H1 (cell line): ENCODE data around the gene ASXL1. TPM values are rescaled to one million over a fixed set of nuclear protein-coding genes. Genes with fewer than 3 reads are reported as not detected.

Experiments
- ASH2L ChIP-seq: fragments of 200-600, 300-600 bp; sonication (generic); IDR thresholded peaks from one replicate; pipeline ENCODE4 v1.7.1; 2017; ENCODE audit warnings: low read length
- HDAC2 ChIP-seq, 2 experiments: fragments of 300-600 bp in 1 of 2; sonication (generic) in 1 of 2; IDR thresholded peaks; 2 replicates each; pipeline ENCODE4 v1.6.1; 2011 to 2012; ENCODE audit warnings: low read depth in 2 of 2, low read length in 2 of 2, mild to moderate bottlenecking in 2 of 2, moderate library complexity in 2 of 2, borderline replicate concordance in 1 of 2, inconsistent platforms in 1 of 2
- SAP30 ChIP-seq: fragments of 300-600 bp; sonication (generic); IDR thresholded peaks from 2 replicates; pipeline ENCODE4 v1.7.1; 2012; ENCODE audit warnings: low read length, moderate library complexity, mild to moderate bottlenecking, inconsistent platforms; ENCODE audit not compliant: insufficient read depth, insufficient replicate concordance
- polyA plus RNA-seq, 7 experiments: library from polyadenylated mRNA; depleted of rRNA in 3 of 7; stranded (reverse) in 5 of 7; unstranded in 2 of 7; fragments of >200 nt in 5 of 7; fragments of 200-250 nt in 2 of 7; gene quantifications; 1 replicate in 5 of 7; 2 replicates in 1 of 7; 4 replicates in 1 of 7; pipeline versions ENCODE4 v1.2.1 to v1.2.3, GENCODE V29; 2011 to 2013; ENCODE audit warnings: missing spikeins in 2 of 7, mixed read lengths in 2 of 7
- total RNA-seq: library from RNA; stranded (reverse); fragmentation: NEBNext Ultra II Directional; extraction: Animal tissue kit (Norgen Biotek cat#: 25700); gene quantifications from 2 replicates; pipeline ENCODE4 v1.2.1, GENCODE V29; 2021

The ASXL1 gene
- total and polyA plus RNA-seq, 2 of the 8 experiments (the other 6 are each of a cell fraction or from before 2014, with no cell fraction given): 10.6 to 26.5 TPM

GRCh38 chr20:32460683-32461320, 102.7 kb downstream of the ASXL1 start (continued):
- TF ChIP-seq ASH2L (no peak), SAP30 (no peak), HDAC2 (IDR thresholded peaks at IDR 0.05; ENCODE audit: borderline replicate concordance in 1 of 2, low read depth in 2 of 2, low read length in 2 of 2) (no peak)
